ENCODE results near the gene ZSWIM6.

The ZSWIM6 gene

GRCh38 chr5:61332851-61333320, 828 bp downstream of the ZSWIM6 start:
- no peak for DNase-seq (ENCODE audit: low read depth)

- DNase-seq (ENCODE audit: low read depth), result no peak
Measured at GRCh38 chr5:61333321-61333953, 1.4 kb downstream of the ZSWIM6 start.

GRCh38 chr5:61333954-61334867, 2.2 kb downstream of the ZSWIM6 start:
- DNase-seq (ENCODE audit: low read depth), result no peak

GRCh38 chr5:61334868-61335615, 3.0 kb downstream of the ZSWIM6 start:
- DNase-seq (ENCODE audit: low read depth), result no peak

GRCh38 chr5:61339764-61340163, 7.7 kb downstream of the ZSWIM6 start:
- DNase-seq (ENCODE audit: low read depth), result no peak

GRCh38 chr5:61340775-61341361, 8.8 kb downstream of the ZSWIM6 start:
- no peak for DNase-seq (ENCODE audit: low read depth)

GRCh38 chr5:61342071-61342501, 10.0 kb downstream of the ZSWIM6 start:
- DNase-seq (ENCODE audit: low read depth), result no peak

GRCh38 chr5:61344187-61344944, 12.3 kb downstream of the ZSWIM6 start:
- no peak for DNase-seq (ENCODE audit: low read depth)

- no peak for DNase-seq (ENCODE audit: low read depth)
Measured at GRCh38 chr5:61346511-61346910, 14.5 kb downstream of the ZSWIM6 start.

- no peak for DNase-seq (ENCODE audit: low read depth)
Measured at GRCh38 chr5:61347080-61347479, 15.0 kb downstream of the ZSWIM6 start.

- DNase-seq (ENCODE audit: low read depth), result no peak
Measured at GRCh38 chr5:61348447-61348846, 16.4 kb downstream of the ZSWIM6 start.

GRCh38 chr5:61349935-61350334, 17.9 kb downstream of the ZSWIM6 start:
- no peak for DNase-seq (ENCODE audit: low read depth)

GRCh38 chr5:61350535-61350934, 18.5 kb downstream of the ZSWIM6 start:
- DNase-seq (ENCODE audit: low read depth), result no peak

- no peak for DNase-seq (ENCODE audit: low read depth)
Measured at GRCh38 chr5:61351733-61352132, 19.7 kb downstream of the ZSWIM6 start.

- DNase-seq (ENCODE audit: low read depth), result no peak
Measured at GRCh38 chr5:61352180-61352579, 20.1 kb downstream of the ZSWIM6 start.

- no peak for DNase-seq (ENCODE audit: low read depth)
Measured at GRCh38 chr5:61352612-61353156, 20.6 kb downstream of the ZSWIM6 start.

GRCh38 chr5:61353293-61353692, 21.2 kb downstream of the ZSWIM6 start:
- DNase-seq (ENCODE audit: low read depth), result no peak

GRCh38 chr5:61354199-61354598, 22.1 kb downstream of the ZSWIM6 start:
- DNase-seq (ENCODE audit: low read depth), result no peak

GRCh38 chr5:61357745-61358144, 25.7 kb downstream of the ZSWIM6 start:
- no peak for DNase-seq (ENCODE audit: low read depth)

- no peak for DNase-seq (ENCODE audit: low read depth)
Measured at GRCh38 chr5:61362796-61363368, 30.8 kb downstream of the ZSWIM6 start.

Data from stimulated activated CD8-positive, alpha-beta memory T cell treated with anti-CD3 and anti-CD28 coated beads, Interleukin-4, amount 100 ng/mL, for 24 hours (primary cell).